GM18868 (cell line): ENCODE results near the gene PRIM2.
"Not testable (repeated sequence)": the region's sequence is repeated elsewhere in the genome, so short reads cannot be mapped to it uniquely, and the experiment has no call there.

Experiments used
- ATAC-seq: cut with Tn5 transposase; IDR thresholded peaks from one replicate; pipeline ENCODE4 v1.9.1; 2021; ENCODE audit warnings: mild to moderate bottlenecking, moderate library complexity; ENCODE audit not compliant: unreplicated experiment

PRIM2 gene

DNA sequence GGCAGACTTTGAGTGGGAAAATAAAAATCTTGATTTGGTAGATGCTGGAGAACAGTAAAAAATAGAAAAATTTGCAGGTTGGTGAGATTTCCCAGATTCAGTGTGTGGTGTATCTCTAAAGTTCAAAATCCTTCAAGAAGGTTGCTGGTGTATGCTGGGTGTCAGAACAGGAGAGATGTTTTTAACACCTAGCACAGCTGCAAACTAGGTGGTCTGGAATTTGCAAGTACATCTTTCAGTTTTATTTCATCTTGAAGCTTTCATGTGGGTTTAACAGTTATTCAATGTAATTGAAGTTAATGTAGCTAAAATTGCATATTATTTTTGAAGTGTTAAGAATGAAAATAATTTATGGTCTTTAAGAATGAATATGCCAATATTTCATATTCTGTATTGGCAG lies 40.9 kb downstream of the PRIM2 start:
- ATAC-seq, result not testable (repeated sequence)

- ATAC-seq, result not testable (repeated sequence)
These were observed 42.3 kb downstream of the PRIM2 start for GRCh38 chr6:57359766-57360165.

DNA sequence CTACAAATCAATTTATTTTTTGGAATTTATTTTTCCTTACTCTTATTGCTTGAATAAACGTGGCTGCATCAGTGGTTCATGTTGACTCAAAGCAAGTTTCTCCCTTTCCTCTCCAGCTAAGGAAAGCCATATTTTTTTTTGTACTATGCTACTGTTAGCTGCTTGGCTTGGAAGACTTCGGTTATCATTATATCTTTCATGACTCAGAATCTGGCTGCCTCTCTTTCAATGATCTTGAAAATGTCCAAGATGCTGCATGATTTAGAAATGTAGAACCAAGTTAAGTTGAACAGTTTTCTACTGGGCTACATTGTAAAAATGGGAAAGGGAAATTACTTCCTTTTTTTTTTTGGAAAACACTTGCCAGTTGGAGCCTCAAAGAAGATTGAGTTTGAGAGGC lies 44.9 kb downstream of the PRIM2 start:
- ATAC-seq, result not testable (repeated sequence)

DNA sequence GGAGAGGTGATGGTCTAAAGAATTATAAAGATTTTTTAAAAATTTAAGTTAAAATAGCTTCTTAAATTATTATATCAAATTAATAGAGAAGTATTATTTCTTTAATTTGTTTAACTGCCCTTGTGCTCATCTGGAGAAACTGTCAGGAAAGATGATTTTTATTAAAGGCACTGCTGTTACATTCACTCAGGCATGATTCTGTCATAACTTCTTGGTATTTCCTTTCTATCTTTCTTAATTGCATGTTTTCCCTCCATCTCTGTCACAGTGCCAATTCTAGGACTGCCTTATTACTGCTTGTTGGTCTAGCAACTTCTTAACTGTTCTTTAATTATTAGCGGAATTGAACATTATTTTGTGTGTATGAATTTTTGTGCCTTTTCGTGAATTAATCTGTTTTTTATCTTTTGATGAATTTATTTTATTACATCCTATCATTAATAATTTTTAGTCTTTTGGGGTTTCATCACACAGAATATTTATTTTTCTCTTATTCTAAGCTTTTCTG lies 47.7 kb downstream of the PRIM2 start:
- not testable (repeated sequence) for ATAC-seq

DNA sequence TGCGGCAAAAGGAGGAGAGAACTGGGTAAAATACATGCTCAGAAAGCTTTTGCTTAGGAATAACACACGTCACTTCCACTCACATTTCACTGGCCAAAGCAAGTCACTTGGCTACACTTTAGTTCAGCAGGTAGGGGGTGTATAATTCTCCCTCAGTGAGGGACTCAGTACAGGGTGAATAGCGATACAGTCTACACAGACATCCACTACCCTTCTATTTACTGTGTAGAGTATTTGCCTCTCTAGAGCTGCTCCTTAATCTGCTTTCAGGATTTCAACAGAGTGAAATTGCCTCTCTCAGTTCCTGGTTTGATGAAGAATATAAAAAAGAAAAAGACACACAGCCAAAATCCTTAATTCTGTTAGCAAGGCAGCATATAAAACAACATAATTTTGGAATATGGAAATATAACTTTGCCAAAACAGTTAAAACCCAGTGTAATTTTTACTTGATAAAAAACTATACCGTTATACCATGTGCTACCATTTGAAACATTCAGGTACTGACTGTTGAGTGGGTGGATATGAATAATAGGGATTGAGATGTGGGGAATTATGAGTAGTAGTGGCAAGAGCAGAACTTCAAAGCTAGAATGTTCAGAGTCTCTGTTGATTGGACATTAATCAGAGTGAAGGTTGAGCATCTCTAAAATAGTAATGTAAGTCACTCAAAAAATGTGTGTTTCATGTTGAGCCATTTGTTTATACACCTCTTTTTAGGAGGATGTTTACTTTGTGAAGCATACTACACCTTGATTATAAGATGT lies 51.7 kb downstream of the PRIM2 start:
- not testable (repeated sequence) for ATAC-seq

DNA sequence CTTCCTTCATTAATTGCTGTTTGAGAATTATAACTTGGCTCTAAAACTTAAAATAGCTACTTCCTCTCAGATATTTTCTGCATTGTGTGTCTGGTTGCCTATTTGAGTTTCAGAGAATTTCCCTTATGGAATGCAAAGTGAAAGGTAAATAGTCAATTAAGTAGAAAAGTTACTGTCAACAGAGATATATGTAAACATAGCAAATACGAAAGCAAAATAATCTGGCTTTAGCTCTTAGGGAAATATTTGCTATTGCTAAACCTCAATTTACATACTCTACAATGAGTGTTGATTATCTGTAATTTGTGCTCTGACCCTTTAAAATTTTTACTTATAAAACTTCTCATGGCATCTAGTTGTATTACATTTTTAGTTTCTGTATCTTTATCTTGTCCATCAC lies 54.3 kb downstream of the PRIM2 start:
- ATAC-seq, result not testable (repeated sequence)

- ATAC-seq, result not testable (repeated sequence)
These were observed 57.3 kb downstream of the PRIM2 start for GRCh38 chr6:57374764-57375163.

DNA sequence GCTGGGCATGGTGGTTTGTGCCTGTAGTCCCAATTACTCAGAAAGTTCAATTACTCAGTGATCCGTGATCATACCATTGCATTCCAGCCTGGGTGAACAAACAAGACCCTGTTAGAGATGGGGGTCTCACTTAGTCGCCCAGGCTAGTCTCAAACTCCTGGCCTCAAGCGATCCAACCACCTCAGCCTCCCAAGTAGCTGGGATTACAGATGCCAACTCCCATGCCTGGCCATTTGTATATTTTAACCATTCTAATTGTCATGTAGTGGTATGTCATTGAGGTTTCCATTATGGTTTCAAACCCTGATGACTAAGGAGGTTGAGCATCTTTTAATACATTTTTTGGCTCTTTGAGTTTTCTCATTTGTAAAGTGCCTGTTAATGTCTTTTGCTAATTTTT lies 58.7 kb downstream of the PRIM2 start:
- not testable (repeated sequence) for ATAC-seq

- ATAC-seq, result peak; percentile 60
These were observed 71.7 kb downstream of the PRIM2 start for GRCh38 chr6:57389038-57389592.

DNA sequence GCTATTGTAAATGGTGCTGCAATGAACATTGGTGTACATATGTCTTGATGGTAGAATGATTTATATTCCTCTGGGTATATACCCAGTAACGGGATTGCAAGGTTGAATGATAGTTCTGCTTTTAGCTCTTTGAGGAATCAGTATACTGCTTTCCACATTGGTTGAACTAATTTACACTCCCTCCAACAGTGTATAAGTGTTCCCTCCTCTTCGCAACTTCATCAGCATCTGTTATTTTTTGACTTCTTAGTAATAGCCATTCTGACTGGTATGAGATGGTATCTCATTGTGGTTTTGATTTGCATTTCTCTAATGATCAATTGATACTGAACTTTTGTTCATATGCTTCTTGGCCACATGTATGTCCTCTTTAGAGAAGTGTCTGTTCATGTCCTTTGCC lies 73.4 kb downstream of the PRIM2 start:
- ATAC-seq, result not testable (repeated sequence)

GRCh38 chr6:57392047-57392446 lies 74.6 kb downstream of the PRIM2 start:
- not testable (repeated sequence) for ATAC-seq

DNA sequence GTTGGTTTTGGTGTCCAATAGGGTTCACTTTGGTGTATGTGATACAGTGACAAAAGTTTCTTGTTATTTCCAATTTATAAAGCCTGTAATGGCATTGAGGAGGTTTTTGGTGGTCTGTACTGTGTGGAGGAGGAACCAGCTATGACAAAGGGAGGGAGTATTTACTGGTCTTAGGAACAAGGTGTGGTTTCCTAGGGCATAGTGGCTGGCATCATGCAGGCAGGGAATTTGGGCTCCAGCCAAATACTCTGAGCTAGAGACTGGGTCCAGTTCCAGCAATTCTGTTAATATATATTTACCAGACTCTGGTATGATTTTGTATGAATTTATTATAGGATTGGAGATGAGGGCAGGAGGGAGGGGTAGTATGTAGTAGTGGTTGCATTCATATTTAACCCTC lies 101.9 kb downstream of the PRIM2 start:
- ATAC-seq, result not testable (repeated sequence)

- peak; percentile 75 for ATAC-seq
These were observed 104.1 kb downstream of the PRIM2 start for GRCh38 chr6:57421503-57421902.

- no peak for ATAC-seq
These were observed 106.0 kb downstream of the PRIM2 start for GRCh38 chr6:57423468-57423867.

GRCh38 chr6:57431742-57432141 lies 114.3 kb downstream of the PRIM2 start:
- not testable (repeated sequence) for ATAC-seq

- no peak for ATAC-seq
These were observed 114.7 kb downstream of the PRIM2 start for GRCh38 chr6:57432157-57432556.

- ATAC-seq, result peak; percentile 45
These were observed 115.7 kb downstream of the PRIM2 start for GRCh38 chr6:57432919-57433684.

- ATAC-seq, result not testable (repeated sequence)
These were observed 116.4 kb downstream of the PRIM2 start for GRCh38 chr6:57433790-57434189.

GRCh38 chr6:57434944-57435343 lies 117.5 kb downstream of the PRIM2 start:
- no peak for ATAC-seq

DNA sequence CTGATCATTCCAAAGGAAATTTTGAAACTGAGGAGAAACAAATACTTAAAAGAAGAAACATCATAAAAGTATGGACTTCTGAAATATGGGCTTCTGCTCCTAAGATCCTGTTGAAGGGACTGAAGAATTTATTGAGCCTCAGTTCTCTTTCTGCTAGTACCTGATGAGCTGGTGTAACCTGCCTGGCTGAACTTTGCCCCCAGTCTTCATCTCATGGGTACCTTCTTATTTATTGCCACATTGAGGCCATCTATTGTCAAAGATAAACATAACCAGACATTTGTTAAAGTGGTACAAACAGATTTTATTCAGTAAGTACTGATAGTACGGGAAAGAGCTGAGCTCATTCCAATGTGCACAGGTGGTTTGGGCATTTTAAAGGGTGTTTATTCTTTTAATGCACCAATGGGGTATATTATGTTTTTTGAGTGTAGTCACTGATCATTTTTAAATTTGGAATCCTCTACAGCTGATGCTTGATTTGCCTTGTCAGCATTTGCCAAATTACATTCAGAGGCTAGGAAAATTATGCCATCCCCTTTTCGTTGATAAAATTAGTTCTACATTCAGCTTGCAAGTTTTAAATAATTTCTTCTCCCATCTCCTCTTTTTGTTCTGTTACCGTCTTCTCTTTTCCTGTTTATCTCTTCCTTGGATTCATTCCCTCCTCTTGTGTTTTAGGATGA lies 118.2 kb downstream of the PRIM2 start:
- ATAC-seq, result no peak

- not testable (repeated sequence) for ATAC-seq
These were observed 123.3 kb downstream of the PRIM2 start for GRCh38 chr6:57440735-57441134.
